GM23338 (cell line): ENCODE measurements around the gene ZNF581. TPM values are rescaled to one million over a fixed set of nuclear protein-coding genes. Genes with fewer than 3 reads are reported as not detected.

ENCODE experiments used
- CREB1 ChIP-seq: fragments of 250-450 bp; sonication (Bioruptor Pico); IDR thresholded peaks from 2 replicates; pipeline ENCODE4 v1.5.0; 2020; ENCODE audit warnings: low read depth, mild to moderate bottlenecking, moderate library complexity
- EZH2phosphoT487 ChIP-seq: fragments of 200-600 bp; sonication (generic); IDR thresholded peaks from one replicate; pipeline ENCODE4 v1.8.1; 2018; ENCODE audit warnings: antibody characterized with exemption; ENCODE audit not compliant: unreplicated experiment
- JUNB ChIP-seq: IDR thresholded peaks from one replicate; pipeline ENCODE4 v1.6.1; 2016; ENCODE audit warnings: antibody characterized with exemption; ENCODE audit not compliant: unreplicated experiment
- NANOG ChIP-seq: IDR thresholded peaks from 2 replicates; pipeline ENCODE4 v1.6.1; 2016; ENCODE audit warnings: antibody characterized with exemption, borderline replicate concordance
- STAT1 ChIP-seq: IDR thresholded peaks from one replicate; pipeline ENCODE4 v1.6.1; 2016; ENCODE audit warnings: antibody characterized with exemption; ENCODE audit not compliant: unreplicated experiment
- ZNF114 ChIP-seq: fragments of 250-450 bp; sonication (Bioruptor Pico); IDR thresholded peaks from 2 replicates; pipeline ENCODE4 v1.5.0; 2020; ENCODE audit warnings: mild to moderate bottlenecking, moderate library complexity
- polyA plus RNA-seq: library from polyadenylated mRNA; unstranded; fragments of >200 nt; fragmentation: Nextera tagmentation; extraction: Ambion mirVana; gene quantifications from 2 replicates; pipeline ENCODE4 v1.2.1, GENCODE V29; 2016
- total RNA-seq: library from RNA; depleted of rRNA; stranded (reverse); fragments of >200 nt; shearing (Covaris generic); gene quantifications from 2 replicates; pipeline ENCODE4 v1.2.3, GENCODE V29; 2014
- TF ChIP-seq, protein P1 (sequence below): fragments of 250-450 bp; sonication (Bioruptor Pico); IDR thresholded peaks from 2 replicates; pipeline ENCODE4 v1.5.0; 2020; ENCODE audit warnings: mild to moderate bottlenecking, moderate library complexity
- TF ChIP-seq, protein P2 (sequence below), 2 experiments: fragments of 200-600 bp in 1 of 2; sonication (generic) in 1 of 2; conservative IDR thresholded peaks; 2 replicates each; pipeline versions ENCODE4 v1.5.1 to v1.6.1; 2016 to 2017; ENCODE audit warnings: antibody characterized with exemption in 2 of 2, low read depth in 2 of 2, mild to moderate bottlenecking in 2 of 2, moderate library complexity in 1 of 2

ZNF581 gene
- total and polyA plus RNA-seq, 2 experiments from 2014 or later, result 48.5 to 87.6 TPM

DNA sequence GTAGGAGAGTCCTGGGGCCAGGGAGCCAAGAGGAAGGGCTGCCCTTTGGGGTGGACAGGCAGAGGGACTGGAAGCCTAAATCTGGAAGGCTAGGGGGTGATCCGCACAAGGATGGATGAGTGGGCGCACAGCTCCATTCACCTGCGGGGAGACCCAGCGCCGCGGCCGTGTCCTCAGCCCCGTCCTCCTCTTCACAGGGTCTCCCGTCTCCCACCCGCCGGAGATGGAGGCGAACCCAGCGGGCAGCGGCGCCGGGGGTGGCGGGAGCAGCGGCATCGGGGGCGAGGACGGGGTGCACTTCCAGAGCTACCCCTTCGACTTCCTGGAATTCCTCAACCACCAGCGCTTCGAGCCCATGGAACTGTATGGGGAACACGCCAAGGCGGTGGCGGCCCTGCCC lies 30.1 kb upstream of the ZNF581 start (continued):
- TF ChIP-seq, protein P1, sequence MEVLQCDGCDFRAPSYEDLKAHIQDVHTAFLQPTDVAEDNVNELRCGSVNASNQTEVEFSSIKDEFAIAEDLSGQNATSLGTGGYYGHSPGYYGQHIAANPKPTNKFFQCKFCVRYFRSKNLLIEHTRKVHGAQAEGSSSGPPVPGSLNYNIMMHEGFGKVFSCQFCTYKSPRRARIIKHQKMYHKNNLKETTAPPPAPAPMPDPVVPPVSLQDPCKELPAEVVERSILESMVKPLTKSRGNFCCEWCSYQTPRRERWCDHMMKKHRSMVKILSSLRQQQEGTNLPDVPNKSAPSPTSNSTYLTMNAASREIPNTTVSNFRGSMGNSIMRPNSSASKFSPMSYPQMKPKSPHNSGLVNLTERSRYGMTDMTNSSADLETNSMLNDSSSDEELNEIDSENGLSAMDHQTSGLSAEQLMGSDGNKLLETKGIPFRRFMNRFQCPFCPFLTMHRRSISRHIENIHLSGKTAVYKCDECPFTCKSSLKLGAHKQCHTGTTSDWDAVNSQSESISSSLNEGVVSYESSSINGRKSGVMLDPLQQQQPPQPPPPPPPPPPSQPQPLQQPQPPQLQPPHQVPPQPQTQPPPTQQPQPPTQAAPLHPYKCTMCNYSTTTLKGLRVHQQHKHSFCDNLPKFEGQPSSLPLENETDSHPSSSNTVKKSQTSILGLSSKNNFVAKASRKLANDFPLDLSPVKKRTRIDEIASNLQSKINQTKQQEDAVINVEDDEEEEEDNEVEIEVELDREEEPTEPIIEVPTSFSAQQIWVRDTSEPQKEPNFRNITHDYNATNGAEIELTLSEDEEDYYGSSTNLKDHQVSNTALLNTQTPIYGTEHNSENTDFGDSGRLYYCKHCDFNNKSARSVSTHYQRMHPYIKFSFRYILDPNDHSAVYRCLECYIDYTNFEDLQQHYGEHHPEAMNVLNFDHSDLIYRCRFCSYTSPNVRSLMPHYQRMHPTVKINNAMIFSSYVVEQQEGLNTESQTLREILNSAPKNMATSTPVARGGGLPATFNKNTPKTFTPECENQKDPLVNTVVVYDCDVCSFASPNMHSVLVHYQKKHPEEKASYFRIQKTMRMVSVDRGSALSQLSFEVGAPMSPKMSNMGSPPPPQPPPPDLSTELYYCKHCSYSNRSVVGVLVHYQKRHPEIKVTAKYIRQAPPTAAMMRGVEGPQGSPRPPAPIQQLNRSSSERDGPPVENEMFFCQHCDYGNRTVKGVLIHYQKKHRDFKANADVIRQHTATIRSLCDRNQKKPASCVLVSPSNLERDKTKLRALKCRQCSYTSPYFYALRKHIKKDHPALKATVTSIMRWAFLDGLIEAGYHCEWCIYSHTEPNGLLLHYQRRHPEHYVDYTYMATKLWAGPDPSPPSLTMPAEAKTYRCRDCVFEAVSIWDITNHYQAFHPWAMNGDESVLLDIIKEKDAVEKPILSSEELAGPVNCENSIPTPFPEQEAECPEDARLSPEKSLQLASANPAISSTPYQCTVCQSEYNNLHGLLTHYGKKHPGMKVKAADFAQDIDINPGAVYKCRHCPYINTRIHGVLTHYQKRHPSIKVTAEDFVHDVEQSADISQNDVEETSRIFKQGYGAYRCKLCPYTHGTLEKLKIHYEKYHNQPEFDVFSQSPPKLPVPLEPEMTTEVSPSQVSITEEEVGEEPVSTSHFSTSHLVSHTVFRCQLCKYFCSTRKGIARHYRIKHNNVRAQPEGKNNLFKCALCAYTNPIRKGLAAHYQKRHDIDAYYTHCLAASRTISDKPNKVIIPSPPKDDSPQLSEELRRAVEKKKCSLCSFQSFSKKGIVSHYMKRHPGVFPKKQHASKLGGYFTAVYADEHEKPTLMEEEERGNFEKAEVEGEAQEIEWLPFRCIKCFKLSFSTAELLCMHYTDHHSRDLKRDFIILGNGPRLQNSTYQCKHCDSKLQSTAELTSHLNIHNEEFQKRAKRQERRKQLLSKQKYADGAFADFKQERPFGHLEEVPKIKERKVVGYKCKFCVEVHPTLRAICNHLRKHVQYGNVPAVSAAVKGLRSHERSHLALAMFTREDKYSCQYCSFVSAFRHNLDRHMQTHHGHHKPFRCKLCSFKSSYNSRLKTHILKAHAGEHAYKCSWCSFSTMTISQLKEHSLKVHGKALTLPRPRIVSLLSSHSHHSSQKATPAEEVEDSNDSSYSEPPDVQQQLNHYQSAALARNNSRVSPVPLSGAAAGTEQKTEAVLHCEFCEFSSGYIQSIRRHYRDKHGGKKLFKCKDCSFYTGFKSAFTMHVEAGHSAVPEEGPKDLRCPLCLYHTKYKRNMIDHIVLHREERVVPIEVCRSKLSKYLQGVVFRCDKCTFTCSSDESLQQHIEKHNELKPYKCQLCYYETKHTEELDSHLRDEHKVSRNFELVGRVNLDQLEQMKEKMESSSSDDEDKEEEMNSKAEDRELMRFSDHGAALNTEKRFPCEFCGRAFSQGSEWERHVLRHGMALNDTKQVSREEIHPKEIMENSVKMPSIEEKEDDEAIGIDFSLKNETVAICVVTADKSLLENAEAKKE, result no peak
- TF ChIP-seq, protein P2, sequence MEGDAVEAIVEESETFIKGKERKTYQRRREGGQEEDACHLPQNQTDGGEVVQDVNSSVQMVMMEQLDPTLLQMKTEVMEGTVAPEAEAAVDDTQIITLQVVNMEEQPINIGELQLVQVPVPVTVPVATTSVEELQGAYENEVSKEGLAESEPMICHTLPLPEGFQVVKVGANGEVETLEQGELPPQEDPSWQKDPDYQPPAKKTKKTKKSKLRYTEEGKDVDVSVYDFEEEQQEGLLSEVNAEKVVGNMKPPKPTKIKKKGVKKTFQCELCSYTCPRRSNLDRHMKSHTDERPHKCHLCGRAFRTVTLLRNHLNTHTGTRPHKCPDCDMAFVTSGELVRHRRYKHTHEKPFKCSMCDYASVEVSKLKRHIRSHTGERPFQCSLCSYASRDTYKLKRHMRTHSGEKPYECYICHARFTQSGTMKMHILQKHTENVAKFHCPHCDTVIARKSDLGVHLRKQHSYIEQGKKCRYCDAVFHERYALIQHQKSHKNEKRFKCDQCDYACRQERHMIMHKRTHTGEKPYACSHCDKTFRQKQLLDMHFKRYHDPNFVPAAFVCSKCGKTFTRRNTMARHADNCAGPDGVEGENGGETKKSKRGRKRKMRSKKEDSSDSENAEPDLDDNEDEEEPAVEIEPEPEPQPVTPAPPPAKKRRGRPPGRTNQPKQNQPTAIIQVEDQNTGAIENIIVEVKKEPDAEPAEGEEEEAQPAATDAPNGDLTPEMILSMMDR (conservative IDR thresholded peaks at IDR 0.05; ENCODE audit: low read depth in 2 of 2), result no peak
- no peak for TF ChIP-seq STAT1
- TF ChIP-seq JUNB, result no peak
- TF ChIP-seq CREB1 (CRISPR knock-in tag), result no peak
- TF ChIP-seq EZH2phosphoT487, result no peak
- no peak for TF ChIP-seq ZNF114 (CRISPR knock-in tag)
- TF ChIP-seq NANOG, result no peak
